Measurements from ENCODE around the gene CNPY4.
A peak's percentile ranks its signal among the peaks of the same experiment; 100 is the strongest.

CNPY4 gene, protein sequence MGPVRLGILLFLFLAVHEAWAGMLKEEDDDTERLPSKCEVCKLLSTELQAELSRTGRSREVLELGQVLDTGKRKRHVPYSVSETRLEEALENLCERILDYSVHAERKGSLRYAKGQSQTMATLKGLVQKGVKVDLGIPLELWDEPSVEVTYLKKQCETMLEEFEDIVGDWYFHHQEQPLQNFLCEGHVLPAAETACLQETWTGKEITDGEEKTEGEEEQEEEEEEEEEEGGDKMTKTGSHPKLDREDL

DNA sequence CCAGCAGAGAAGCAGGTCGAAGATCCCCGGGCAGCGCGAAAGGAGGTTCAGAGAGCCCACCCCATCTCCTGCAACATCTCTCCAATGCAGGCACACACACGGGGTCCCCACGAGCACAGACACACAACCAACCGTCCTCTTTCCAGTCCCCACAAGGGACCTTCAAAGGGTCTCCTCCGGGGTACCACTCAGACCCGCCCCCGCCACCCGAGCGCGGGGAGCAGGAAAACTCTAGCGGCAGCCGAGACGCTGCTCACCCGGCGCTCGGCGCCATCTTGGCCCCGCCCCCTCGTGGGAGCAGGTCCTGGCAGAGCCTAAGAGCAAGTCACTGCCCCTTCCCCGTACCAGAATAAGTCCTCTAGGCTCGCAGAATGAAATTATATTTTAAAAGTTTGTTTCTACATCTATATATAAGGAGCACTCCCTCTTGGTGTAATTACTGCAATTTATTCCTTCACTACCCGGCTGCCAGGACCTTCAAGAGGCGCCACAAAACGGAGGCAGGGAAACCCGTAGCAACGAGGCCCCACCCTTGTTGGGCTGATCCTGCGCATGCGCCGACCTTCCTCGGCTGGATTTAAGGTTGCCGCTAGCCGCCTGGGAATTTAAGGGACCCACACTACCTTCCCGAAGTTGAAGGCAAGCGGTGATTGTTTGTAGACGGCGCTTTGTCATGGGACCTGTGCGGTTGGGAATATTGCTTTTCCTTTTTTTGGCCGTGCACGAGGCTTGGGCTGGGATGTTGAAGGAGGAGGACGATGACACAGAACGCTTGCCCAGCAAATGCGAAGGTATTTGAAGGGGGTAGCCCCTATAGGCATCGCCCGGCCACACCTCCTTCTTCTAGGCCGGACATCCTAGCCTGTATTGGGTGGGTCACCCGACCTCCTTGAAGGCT, at the start of gene CNPY4, which contains the start of gene TAF6:
Gene CNPY4, plus strand, starts transcription at position 563 of the 898 bp plus-strand sequence. Its CDS starts 111 bp downstream, at position 674.
Gene TAF6, minus strand, starts transcription at position 287 of the 898 bp plus-strand sequence. CDS start 5,149 bp downstream, outside the sequence.
- peak; percentile 96 for DNase-seq
- H3K9me3 Mint-ChIP-seq: no peaks in the 10 kb centered on the region
- peak within 1 kb of the TSS; percentile 90 for H3K4me3 Mint-ChIP-seq
- CTCF ChIA-PET: interaction anchor here (0.6 to 1.1 kb wide), 3 partner anchors 11 to 330 kb away, joined by 3 to 4 read pairs (median 3); no protein-coding TSS in a partner anchor
- H3K4me1 Mint-ChIP-seq: peaks cover 40% of the 10 kb centered on the region
- H3K36me3 Mint-ChIP-seq: peaks cover 22% of the 10 kb centered on the region
- H3K27ac Mint-ChIP-seq: peak within 1 kb of the TSS; percentile 95
- H3K27me3 Mint-ChIP-seq: no peaks in the 10 kb centered on the region

DNA sequence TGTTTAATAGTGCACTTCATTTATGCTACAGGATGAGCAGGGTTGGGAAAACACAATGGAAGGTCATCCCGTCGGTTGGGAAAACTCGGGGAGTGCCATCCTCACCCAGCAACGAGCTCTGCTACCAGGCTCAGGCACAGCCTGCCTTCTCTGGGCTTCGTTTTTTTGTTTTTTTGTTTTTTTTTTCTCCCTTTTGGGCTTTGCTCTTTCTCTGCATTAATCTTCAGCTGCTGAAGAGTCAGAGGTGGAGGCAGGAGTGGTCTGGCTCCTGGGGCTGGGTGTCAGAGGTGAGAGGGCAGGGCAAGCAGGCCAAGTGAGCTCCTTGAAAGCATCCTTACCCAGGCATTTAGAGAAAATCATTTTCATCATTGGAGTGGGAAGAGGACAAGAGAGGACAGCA, 49.4 kb upstream of the CNPY4 start:
- no peak overlapping the region for H3K4me3 Mint-ChIP-seq
- H3K36me3 Mint-ChIP-seq: peaks cover 64% of the 10 kb centered on the region
- CTCF ChIA-PET: interaction anchor here (1.4 kb wide), 1 partner anchor 156 kb away, joined by 4 read pairs; no protein-coding TSS in a partner anchor
- DNase-seq: no peak
- no peaks in the 10 kb centered on the region for H3K4me1 Mint-ChIP-seq
- no peaks in the 10 kb centered on the region for H3K27me3 Mint-ChIP-seq
- peaks cover 36% of the 10 kb centered on the region for H3K9me3 Mint-ChIP-seq
- no peak overlapping the region for H3K27ac Mint-ChIP-seq

DNA sequence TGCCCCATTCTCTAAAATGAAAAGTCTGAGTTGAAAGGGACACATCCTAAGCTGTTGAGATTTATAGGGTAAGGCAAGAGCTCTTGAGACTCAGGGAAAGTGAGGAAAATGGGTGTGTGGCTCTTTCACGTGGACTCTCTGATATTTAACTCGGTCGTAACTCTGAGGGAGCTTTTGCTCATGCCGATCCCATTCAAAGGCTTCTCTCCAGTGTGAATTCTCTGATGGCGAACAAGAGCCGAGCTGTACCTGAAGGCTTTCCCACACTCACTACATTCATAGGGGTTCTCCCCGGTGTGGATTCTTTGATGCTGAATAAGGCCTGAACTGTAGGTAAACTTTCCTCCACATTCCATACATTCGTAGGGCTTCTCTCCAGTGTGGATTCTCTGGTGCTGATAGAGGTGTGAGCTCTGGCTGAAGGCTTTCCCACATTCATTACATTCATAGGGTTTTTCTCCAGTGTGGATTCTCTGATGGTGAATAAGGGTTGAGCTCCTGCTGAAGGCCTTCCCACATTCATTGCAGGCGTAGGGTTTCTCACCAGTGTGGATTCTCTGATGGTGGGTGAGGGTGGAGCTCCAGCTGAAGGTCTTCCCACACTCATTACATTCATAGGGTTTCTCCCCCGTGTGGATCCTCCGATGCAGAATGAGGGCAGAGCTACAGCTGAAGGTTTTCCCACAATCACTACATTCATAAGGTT, 48.3 kb upstream of the CNPY4 start:
- CTCF ChIA-PET: interaction anchor here (0.7 to 1.4 kb wide), 3 partner anchors 10 to 157 kb away, joined by 4 read pairs; no protein-coding TSS in a partner anchor
- H3K9me3 Mint-ChIP-seq: peaks cover 36% of the 10 kb centered on the region
- H3K36me3 Mint-ChIP-seq: peaks cover 74% of the 10 kb centered on the region
- H3K4me3 Mint-ChIP-seq: no peak overlapping the region
- no peaks in the 10 kb centered on the region for H3K4me1 Mint-ChIP-seq
- no peak overlapping the region for H3K27ac Mint-ChIP-seq
- no peaks in the 10 kb centered on the region for H3K27me3 Mint-ChIP-seq
- DNase-seq: no peak

DNA sequence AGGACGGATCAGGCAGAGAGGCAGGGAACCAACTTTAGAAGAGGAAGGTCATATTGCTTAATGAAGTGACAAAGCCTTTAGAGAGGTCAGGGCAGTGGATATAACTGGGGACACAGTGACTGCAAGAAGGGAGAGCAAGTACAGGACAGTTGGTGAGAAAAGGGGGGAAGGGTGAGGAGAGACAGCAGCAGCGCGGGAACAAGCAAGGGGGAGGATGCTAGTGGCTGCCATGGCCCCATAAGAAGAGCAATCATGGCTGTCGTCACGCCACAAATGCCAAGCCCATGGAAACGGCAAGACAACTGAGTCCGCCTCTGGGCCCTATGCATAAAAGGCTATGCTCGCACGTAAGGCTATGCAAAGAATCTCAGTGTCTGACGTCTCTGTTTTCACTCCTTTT, 47.0 kb upstream of the CNPY4 start:
- Mint-ChIP-seq H3K36me3 (peaks cover 79% of the 10 kb centered on the region), H3K27ac (no peak overlapping the region), H3K27me3 (no peaks in the 10 kb centered on the region)

DNA sequence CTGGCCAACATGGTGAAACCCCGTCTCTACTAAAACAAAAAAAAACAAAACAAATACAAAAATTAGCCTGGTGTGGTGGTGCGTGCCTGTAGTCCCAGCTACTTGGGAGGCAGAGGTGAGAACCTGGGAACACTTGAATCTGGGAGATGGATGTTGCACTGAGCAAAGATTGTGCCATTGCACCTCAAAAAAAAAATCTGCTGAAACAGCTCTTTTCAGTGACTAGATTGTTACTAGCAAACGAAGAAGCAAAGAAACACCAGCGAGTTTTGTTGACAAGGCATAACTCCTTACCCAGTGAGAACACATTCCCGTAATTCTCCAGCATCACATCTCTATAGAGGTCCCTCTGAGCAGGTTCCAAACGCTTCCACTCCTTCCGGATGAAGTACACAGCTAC, 44.6 kb upstream of the CNPY4 start:
- no peak for DNase-seq
- CTCF ChIA-PET: interaction anchor here (0.8 kb wide), 1 partner anchor 20 kb away, joined by 3 read pairs; no protein-coding TSS in a partner anchor
- peaks cover 8% of the 10 kb centered on the region for H3K4me1 Mint-ChIP-seq
- peaks cover 81% of the 10 kb centered on the region for H3K36me3 Mint-ChIP-seq
- peaks cover 35% of the 10 kb centered on the region for H3K9me3 Mint-ChIP-seq
- no peak overlapping the region for H3K4me3 Mint-ChIP-seq
- no peaks in the 10 kb centered on the region for H3K27me3 Mint-ChIP-seq
- no peak overlapping the region for H3K27ac Mint-ChIP-seq

More for the DNA sequence above, 47.0 kb upstream of the CNPY4 start:
- Mint-ChIP-seq H3K4me1 (no peaks in the 10 kb centered on the region), H3K4me3 (no peak overlapping the region), H3K9me3 (peaks cover 36% of the 10 kb centered on the region)
- no peak for DNase-seq
- CTCF ChIA-PET: no interaction called here

DNA sequence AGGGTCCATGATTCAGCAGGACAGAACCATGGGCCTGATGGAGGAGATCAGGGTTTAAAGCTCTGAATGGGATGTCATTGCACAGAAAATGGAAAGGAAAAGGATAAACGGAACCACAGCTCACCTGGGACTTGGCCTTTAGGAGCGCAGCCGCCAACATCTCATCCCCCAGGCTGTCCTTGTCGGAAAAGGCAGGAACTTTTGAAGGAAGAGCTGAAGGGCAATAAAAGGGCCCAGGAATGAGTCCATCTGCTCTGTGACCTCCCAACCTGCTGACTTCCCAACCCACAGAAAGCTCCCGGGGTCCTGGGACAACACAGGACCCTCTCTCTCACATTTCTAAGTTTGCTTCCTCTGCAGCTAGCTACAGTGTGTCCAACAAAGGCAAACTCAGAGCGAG, 44.0 kb upstream of the CNPY4 start:
- Mint-ChIP-seq H3K4me3 (no peak overlapping the region), H3K36me3 (peaks cover 80% of the 10 kb centered on the region), H3K27me3 (no peaks in the 10 kb centered on the region), H3K4me1 (peaks cover 13% of the 10 kb centered on the region), H3K9me3 (peaks cover 29% of the 10 kb centered on the region), H3K27ac (no peak overlapping the region)
- CTCF ChIA-PET: interaction anchor here (0.7 to 0.8 kb wide), 3 partner anchors 13 to 299 kb away, joined by 3 read pairs; partner anchors contain the start of gene COPS6
- DNase-seq: no peak

DNA sequence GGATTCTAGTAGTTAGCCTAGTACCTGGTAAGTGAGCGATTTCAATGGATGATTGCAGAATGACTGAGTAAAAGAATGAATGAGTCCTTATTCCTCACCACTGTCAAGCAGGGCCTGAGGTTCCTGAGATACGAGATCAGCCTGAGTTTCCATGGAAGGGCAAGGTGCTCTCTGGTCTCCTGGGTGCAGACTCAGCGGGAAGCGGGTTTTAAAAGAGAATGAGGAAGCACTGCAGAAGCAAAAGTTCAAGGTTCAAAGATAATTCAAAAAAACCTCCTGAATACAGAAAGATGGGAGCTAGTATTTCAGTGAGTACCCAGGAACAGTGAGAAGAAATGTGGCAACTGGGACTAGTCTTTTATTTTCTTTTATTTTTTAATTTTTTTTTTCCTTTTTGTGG, 42.2 kb upstream of the CNPY4 start:
- no peaks in the 10 kb centered on the region for H3K27me3 Mint-ChIP-seq
- H3K4me1 Mint-ChIP-seq: peaks cover 24% of the 10 kb centered on the region
- CTCF ChIA-PET: no interaction called here
- H3K9me3 Mint-ChIP-seq: peaks cover 11% of the 10 kb centered on the region
- peaks cover 64% of the 10 kb centered on the region for H3K36me3 Mint-ChIP-seq
- DNase-seq: no peak
- no peak overlapping the region for H3K27ac Mint-ChIP-seq
- no peak overlapping the region for H3K4me3 Mint-ChIP-seq

DNA sequence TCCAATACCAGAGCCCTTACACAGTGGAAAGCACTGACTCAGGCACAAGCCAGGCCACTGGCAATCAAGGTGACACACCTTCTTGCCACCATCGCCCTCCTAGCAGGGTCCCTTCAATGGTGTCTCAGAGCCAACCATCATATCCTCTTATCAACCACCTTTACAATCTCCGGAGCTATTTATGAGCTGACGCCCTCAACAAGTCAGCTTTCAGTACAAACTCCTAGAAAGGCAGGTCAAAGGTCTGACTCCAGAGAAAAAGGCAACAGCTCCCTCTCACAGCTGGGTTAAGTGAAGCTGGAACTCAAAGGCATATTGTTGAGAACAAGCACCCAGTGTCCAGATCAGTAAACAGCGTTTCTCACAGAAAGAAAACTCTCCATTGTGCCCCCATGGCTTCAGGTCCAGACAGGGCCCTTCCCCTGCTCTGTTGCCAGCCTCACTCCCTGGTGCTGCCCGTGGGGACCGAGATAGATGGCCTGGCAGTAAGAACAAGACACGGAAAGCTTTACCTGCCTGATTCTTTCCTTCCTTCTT, 40.3 kb upstream of the CNPY4 start:
- H3K9me3 Mint-ChIP-seq: peaks cover 2% of the 10 kb centered on the region
- DNase-seq: no peak
- H3K4me3 Mint-ChIP-seq: peak overlapping the region; percentile 26
- peaks cover 32% of the 10 kb centered on the region for H3K4me1 Mint-ChIP-seq
- peaks cover 11% of the 10 kb centered on the region for H3K27me3 Mint-ChIP-seq
- H3K36me3 Mint-ChIP-seq: peaks cover 46% of the 10 kb centered on the region
- CTCF ChIA-PET: no interaction called here
- no peak overlapping the region for H3K27ac Mint-ChIP-seq

DNA sequence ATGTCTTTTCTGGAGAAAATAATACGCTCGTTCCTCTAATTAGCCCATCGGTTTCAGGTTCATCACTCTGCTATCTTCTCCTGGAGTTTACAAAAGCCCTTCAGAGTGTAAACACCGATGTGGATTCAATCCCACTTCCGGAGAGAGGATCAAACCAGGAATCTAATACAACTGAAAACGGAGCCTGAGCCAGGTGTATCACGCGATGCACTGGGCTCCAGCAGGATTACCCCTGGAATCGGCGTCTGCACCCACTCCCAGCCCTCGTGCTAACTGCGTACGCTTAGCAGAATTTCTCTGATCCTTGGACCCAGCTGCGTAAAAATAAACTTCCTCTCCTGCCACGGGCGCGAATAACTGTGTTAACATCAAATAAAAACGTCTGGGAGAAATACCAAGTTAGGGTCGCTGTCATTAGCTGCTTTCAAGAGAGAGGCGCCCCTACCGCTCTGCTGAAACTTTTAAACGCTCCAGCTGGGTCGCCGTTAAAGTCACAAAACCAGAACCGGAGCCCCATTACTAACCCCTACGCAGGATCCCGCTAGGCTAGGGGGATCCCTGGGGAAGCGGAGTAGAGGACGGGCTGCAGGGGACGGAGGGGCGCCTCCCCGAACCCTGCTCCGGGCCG, 38.4 kb upstream of the CNPY4 start:
- Mint-ChIP-seq H3K27me3 (peaks cover 28% of the 10 kb centered on the region), H3K36me3 (peaks cover 27% of the 10 kb centered on the region), H3K27ac (peak overlapping the region; percentile 83), H3K4me3 (peak overlapping the region; percentile 83), H3K9me3 (no peaks in the 10 kb centered on the region), H3K4me1 (peaks cover 32% of the 10 kb centered on the region)
- DNase-seq: no peak
- CTCF ChIA-PET: interaction anchor here (0.8 to 1.4 kb wide), 3 partner anchors 10 to 90 kb away, joined by 3 to 4 read pairs (median 3); no protein-coding TSS in a partner anchor

DNA sequence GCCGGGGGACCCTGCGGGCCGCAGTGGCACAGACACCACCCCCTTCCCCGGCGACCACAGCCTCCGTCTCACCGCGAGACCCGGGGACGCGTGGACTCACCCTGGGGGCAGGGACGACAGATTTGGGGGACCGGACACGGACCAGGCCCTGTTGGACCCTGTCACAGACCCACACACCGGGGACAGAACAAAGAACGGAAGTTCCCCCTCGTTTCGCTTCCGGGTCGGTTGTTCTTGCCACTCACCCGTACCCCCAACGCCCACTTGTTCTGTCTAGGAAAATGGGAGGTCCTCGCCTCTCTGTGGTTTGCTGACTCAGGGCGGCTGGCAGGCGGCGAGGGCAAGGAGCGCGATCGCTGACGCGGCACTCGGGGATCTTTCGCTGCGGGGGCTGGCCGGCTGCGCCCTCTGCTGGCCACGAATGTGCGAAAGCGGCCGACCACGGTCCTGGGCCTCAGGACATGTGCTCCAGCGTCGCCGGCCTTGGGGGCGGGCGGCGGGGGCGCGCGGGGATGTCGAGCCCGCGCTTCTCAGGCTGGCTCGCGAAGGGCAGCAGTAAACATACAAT, 37.8 kb upstream of the CNPY4 start, which contains the start of gene ZNF3:
Gene ZNF3, minus strand, starts transcription at position 189 of the 568 bp plus-strand sequence. CDS start 4,366 bp downstream, outside the sequence.
- H3K4me3 Mint-ChIP-seq: peak within 1 kb of the TSS; percentile 83
- H3K36me3 Mint-ChIP-seq: peaks cover 21% of the 10 kb centered on the region
- peaks cover 32% of the 10 kb centered on the region for H3K4me1 Mint-ChIP-seq
- no peaks in the 10 kb centered on the region for H3K9me3 Mint-ChIP-seq
- CTCF ChIA-PET: interaction anchor here (0.8 to 1.4 kb wide), 8 partner anchors 10 to 90 kb away, joined by 3 to 11 read pairs (median 4); partner anchors contain the start of gene ZSCAN21
- peak within 1 kb of the TSS; percentile 90 for H3K27ac Mint-ChIP-seq
- peaks cover 29% of the 10 kb centered on the region for H3K27me3 Mint-ChIP-seq
- peak; percentile 98 for DNase-seq

DNA sequence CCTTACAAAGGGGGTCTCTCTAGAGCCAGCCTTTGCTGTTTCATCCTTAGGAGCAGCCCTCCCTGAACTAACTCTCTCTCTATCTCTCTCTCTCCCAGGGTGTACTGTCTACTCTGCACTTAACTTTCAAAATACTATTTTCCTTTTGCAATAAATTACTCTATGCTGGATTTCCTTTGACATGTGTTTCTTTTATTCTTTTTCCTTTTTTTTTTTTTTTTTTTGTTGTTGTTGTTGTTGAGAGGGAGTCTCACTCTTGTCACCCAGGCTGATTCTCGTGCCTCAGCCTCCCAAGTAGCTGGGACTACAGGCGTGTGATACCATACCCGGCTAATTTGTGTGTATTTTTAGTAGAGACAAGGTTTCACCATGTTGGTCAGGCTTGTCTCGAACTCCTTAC, 36.5 kb upstream of the CNPY4 start:
- Mint-ChIP-seq H3K36me3 (peaks cover 15% of the 10 kb centered on the region), H3K4me3 (peak overlapping the region; percentile 83), H3K4me1 (peaks cover 37% of the 10 kb centered on the region), H3K9me3 (no peaks in the 10 kb centered on the region), H3K27me3 (peaks cover 29% of the 10 kb centered on the region), H3K27ac (no peak overlapping the region)
- CTCF ChIA-PET: interaction anchor here (0.6 to 1.3 kb wide), 10 partner anchors 12 to 398 kb away, joined by 3 to 7 read pairs (median 4); partner anchors contain the start of gene ZSCAN21
- no peak for DNase-seq

DNA sequence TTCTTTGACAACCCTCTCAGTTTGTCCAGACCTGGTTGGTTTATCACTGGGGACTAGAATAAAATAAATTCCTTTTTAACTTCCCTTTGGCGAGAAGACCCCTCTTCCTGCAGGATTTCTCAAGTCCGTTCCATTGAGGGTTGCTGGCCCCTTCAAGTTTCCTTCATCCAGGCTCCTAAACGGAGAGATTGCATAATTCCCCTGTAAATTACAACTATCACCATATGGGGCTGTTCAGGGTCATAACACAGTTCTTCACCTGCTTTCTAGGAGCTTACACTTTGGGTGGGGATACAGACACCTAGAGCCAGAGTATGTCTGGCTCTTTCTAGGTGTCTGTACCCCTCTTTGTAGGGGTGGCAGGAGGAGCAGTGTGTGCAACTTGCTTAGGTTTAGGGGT, 33.9 kb upstream of the CNPY4 start:
- CTCF ChIA-PET: interaction anchor here (1.2 kb wide), 1 partner anchor 16 kb away, joined by 3 read pairs; the partner anchor contains the start of genes AP4M1 and MCM7
- no peak for DNase-seq
- Mint-ChIP-seq H3K4me3 (no peak overlapping the region), H3K9me3 (no peaks in the 10 kb centered on the region), H3K36me3 (peaks cover 13% of the 10 kb centered on the region), H3K27me3 (peaks cover 29% of the 10 kb centered on the region), H3K27ac (no peak overlapping the region), H3K4me1 (peaks cover 41% of the 10 kb centered on the region)
